Duodenal mucosa (tissue), 2 donors: ENCODE results near the gene SPATA45.
"Not testable (repeated sequence)": the region's sequence is repeated elsewhere in the genome, so short reads cannot be mapped to it uniquely, and the experiment has no call there.

ENCODE experiments used
- H3K27ac ChIP-seq: one replicate; pipeline ENCODE4 v1.7.0; 2013; ENCODE audit warnings: low read depth, low read length
- H3K27me3 ChIP-seq, 2 donors: one replicate each; pipeline ENCODE4 v1.7.0; 2013; ENCODE audit warnings: low read length in 2 of 2, control low read depth in 1 of 2; ENCODE audit not compliant: insufficient read depth in 2 of 2, control insufficient read depth in 1 of 2
- H3K36me3 ChIP-seq, 2 donors: one replicate each; pipeline ENCODE4 v1.7.0; 2013; ENCODE audit warnings: low read length in 2 of 2, control low read depth in 1 of 2; ENCODE audit not compliant: insufficient read depth in 2 of 2, control insufficient read depth in 1 of 2
- H3K4me1 ChIP-seq, 2 donors: one replicate each; pipeline ENCODE4 v1.7.0; 2013; ENCODE audit warnings: low read length in 2 of 2, control low read depth in 1 of 2; ENCODE audit not compliant: insufficient read depth in 2 of 2, control insufficient read depth in 1 of 2
- H3K4me3 ChIP-seq, 2 donors: one replicate each; pipeline ENCODE4 v1.7.0; 2013; ENCODE audit warnings: low read length in 2 of 2, low read depth in 1 of 2
- H3K9ac ChIP-seq, 2 donors: one replicate each; pipeline ENCODE4 v1.7.0; 2013; ENCODE audit warnings: low read length in 2 of 2, low read depth in 1 of 2
- H3K9me3 ChIP-seq, 2 donors: one replicate each; pipeline ENCODE4 v1.7.0; 2013; ENCODE audit warnings: low read length in 2 of 2, control low read depth in 1 of 2; ENCODE audit not compliant: control insufficient read depth in 1 of 2

The SPATA45 gene

GRCh38 chr1:212833211-212834207 is 13.9 kb downstream of the SPATA45 start:
- not testable (repeated sequence) for H3K9ac ChIP-seq, H3K4me3 ChIP-seq, H3K9me3 ChIP-seq, H3K36me3 ChIP-seq, H3K4me1 ChIP-seq, H3K27me3 ChIP-seq
- H3K27ac ChIP-seq, result peak overlapping the region; percentile 20

DNA sequence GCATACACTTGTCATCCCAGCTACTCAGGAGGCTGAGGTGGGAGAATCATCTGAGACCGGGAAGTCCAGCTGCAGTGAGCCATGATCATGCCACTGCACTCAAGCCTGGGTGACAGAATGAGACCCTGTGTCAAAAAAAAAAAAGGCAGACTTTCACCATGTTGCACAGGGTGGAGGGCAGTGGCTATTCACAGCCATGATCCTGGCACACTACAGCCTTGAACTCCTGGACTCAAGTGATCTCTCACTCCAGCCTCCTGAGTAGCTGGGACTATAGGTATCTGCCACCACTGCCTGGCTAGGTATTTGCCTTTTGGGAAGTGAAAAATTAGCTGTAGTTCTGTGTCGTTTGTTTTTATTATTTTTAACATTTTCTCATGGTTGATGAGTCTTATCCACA is 19.1 kb downstream of the SPATA45 start:
- Histone ChIP-seq H3K4me1 (peaks cover 15 to 24% of the 10 kb centered on the region in 2 donors), H3K36me3 (no peaks in the 10 kb centered on the region), H3K9me3 (peaks cover 15 to 18% of the 10 kb centered on the region in 2 donors), H3K27me3 (no peaks in the 10 kb centered on the region), H3K27ac (no peak overlapping the region), H3K4me3 (no peak overlapping the region), H3K9ac (no peak overlapping the region)

GRCh38 chr1:212827831-212828278 is 19.6 kb downstream of the SPATA45 start:
- no peak overlapping the region for H3K4me3 ChIP-seq
- H3K9ac ChIP-seq, result no peak overlapping the region
- no peaks in the 10 kb centered on the region for H3K27me3 ChIP-seq
- H3K36me3 ChIP-seq, result no peaks in the 10 kb centered on the region
- H3K9me3 ChIP-seq, result peaks cover 15 to 18% of the 10 kb centered on the region in 2 donors
- no peak overlapping the region for H3K27ac ChIP-seq
- peaks cover 15 to 20% of the 10 kb centered on the region in 2 donors for H3K4me1 ChIP-seq

GRCh38 chr1:212827171-212827776 is 20.2 kb downstream of the SPATA45 start:
- Histone ChIP-seq H3K4me3 (no peak overlapping the region), H3K9ac (no peak overlapping the region), H3K36me3 (no peaks in the 10 kb centered on the region), H3K27ac (no peak overlapping the region), H3K9me3 (peaks cover 15 to 18% of the 10 kb centered on the region in 2 donors), H3K27me3 (no peaks in the 10 kb centered on the region), H3K4me1 (peaks cover 15% of the 10 kb centered on the region in 2 donors)

- H3K9me3 ChIP-seq, result peaks cover 15 to 18% of the 10 kb centered on the region in 2 donors
- no peaks in the 10 kb centered on the region for H3K27me3 ChIP-seq
- no peak overlapping the region for H3K9ac ChIP-seq
- no peak overlapping the region for H3K4me3 ChIP-seq
- peaks cover 15% of the 10 kb centered on the region in 2 donors for H3K4me1 ChIP-seq
- H3K27ac ChIP-seq, result no peak overlapping the region
- no peaks in the 10 kb centered on the region for H3K36me3 ChIP-seq
Observed at GRCh38 chr1:212825798-212826452, 21.5 kb downstream of the SPATA45 start.

DNA sequence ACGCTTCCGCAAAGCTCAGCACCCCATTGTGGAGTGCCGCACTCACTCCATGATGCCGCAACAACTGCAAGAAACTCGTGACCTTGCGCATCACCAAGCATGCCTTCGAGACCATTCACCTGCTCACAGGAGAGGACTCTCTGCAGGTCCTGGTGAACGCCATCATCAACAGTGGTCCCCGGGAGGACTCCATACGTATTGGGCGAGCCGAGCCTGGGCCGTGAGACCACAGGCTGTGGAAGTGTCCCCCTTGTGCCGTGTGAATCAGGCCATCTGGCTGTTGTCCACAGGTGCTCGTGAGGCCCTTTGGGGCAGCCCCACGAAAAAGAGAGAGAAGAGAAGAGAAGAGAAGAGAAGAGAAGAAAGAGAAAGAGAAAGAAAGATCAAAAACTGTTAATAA is 23.2 kb downstream of the SPATA45 start:
- no peak overlapping the region for H3K4me3 ChIP-seq
- H3K9ac ChIP-seq, result no peak overlapping the region
- no peaks in the 10 kb centered on the region for H3K27me3 ChIP-seq
- no peaks in the 10 kb centered on the region for H3K36me3 ChIP-seq
- peaks cover 15 to 22% of the 10 kb centered on the region in 2 donors for H3K4me1 ChIP-seq
- no peak overlapping the region for H3K27ac ChIP-seq
- H3K9me3 ChIP-seq, result peaks cover 15 to 18% of the 10 kb centered on the region in 2 donors

DNA sequence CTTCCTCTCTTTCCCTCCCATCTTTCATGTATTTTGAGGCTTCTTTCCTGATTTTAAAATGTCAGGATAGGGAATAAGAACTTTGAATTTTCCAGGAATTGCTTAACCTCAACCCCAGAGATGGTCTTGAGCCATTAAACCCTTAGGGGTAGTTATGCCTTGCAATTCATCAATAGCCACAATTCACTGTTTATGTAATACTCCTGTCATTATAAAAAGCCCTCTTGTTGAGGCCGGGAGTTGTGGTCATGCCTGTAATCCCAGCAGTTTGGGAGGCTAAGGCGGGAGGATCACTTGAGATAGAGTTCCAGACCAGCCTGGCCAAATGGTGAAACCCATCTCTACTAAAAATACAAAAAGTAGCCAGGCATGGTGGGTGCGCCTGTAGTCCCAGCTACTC is 24.5 kb downstream of the SPATA45 start:
- H3K4me1 ChIP-seq, result peaks cover 9 to 16% of the 10 kb centered on the region in 2 donors
- H3K4me3 ChIP-seq, result no peak overlapping the region
- H3K9ac ChIP-seq, result no peak overlapping the region
- H3K9me3 ChIP-seq, result peaks cover 15 to 18% of the 10 kb centered on the region in 2 donors
- no peaks in the 10 kb centered on the region for H3K36me3 ChIP-seq
- H3K27me3 ChIP-seq, result no peaks in the 10 kb centered on the region
- no peak overlapping the region for H3K27ac ChIP-seq

DNA sequence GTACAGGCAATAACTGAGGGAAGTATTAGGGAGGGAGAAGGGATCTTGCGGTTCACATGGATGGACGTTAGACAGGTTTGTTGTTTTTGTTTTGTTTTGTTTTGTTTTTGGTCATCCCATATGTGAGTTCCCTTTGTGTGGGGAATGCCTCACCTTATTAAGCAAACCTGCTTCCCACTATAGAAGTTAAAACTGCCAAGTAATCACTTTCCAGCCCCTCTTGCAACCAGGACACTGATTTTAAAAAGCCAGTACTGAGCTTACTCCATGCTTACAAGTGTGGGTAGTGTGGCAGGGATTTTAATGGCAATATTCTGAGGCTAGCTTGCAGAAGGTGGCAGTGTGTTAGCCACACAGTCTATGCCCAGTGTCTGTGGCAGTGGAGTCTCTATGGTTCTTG is 26.5 kb downstream of the SPATA45 start:
- Histone ChIP-seq H3K27me3 (no peaks in the 10 kb centered on the region), H3K9ac (no peak overlapping the region), H3K4me1 (peaks cover 8 to 16% of the 10 kb centered on the region in 2 donors), H3K36me3 (no peaks in the 10 kb centered on the region), H3K4me3 (no peak overlapping the region), H3K9me3 (peaks cover 12 to 15% of the 10 kb centered on the region in 2 donors), H3K27ac (no peak overlapping the region)

DNA sequence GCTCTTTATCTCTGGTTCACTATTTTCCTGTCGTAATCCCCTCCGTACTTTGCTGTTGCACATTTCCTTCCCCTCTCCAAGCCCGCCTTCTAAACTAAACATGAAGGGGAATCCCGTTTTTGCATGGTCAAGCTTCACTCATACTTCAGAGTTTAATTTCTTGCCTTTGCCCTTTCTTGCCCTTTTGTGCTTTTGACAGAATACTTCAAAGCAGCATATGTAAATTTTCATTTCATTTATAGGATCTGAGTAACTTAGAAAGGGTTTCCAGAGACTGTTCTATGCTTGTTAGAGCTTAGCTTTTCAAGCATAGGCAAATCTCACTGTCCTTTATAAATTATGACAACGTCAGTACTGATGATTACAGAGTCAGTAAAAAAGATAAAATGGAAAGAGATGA is 27.7 kb downstream of the SPATA45 start:
- Histone ChIP-seq H3K9ac (no peak overlapping the region), H3K4me3 (no peak overlapping the region), H3K4me1 (peaks cover 8 to 16% of the 10 kb centered on the region in 2 donors), H3K36me3 (no peaks in the 10 kb centered on the region), H3K27ac (no peak overlapping the region), H3K27me3 (no peaks in the 10 kb centered on the region), H3K9me3 (peaks cover 0 to 5% of the 10 kb centered on the region in 2 donors)
